NOMO-1 treated with dmso at 0.1 percent for 144 hours (cell line): ENCODE measurements around the gene LRRC37A2.
"Not testable (repeated sequence)": the region's sequence is repeated elsewhere in the genome, so short reads cannot be mapped to it uniquely, and the experiment has no call there.

Experiments
- DNase-seq: peaks from one replicate; lab custom pipeline; 2025; ENCODE audit not compliant: unreplicated experiment; lab: John Stamatoyannopoulos, UW

The LRRC37A2 gene

GRCh38 chr17:46512168-46512567, at the start of gene LRRC37A2:
LRRC37A2 (plus strand) TSS chr17:46512468; CDS start chr17:46512713, 245 bp downstream.
- not testable (repeated sequence) for DNase-seq

- DNase-seq = not testable (repeated sequence)
Observed at GRCh38 chr17:46467618-46468017, 44.6 kb upstream of the LRRC37A2 start.

GRCh38 chr17:46474489-46474888, 37.8 kb upstream of the LRRC37A2 start:
- DNase-seq = not testable (repeated sequence)

GRCh38 chr17:46475583-46475982, 36.7 kb upstream of the LRRC37A2 start:
- DNase-seq = not testable (repeated sequence)

- DNase-seq = not testable (repeated sequence)
Observed at GRCh38 chr17:46478823-46479222, 33.4 kb upstream of the LRRC37A2 start.

GRCh38 chr17:46481310-46481709, 31.0 kb upstream of the LRRC37A2 start:
- DNase-seq = not testable (repeated sequence)

- DNase-seq = not testable (repeated sequence)
Observed at GRCh38 chr17:46492021-46492420, 20.2 kb upstream of the LRRC37A2 start.

- not testable (repeated sequence) for DNase-seq
Observed at GRCh38 chr17:46499437-46500139, 12.7 kb upstream of the LRRC37A2 start.

GRCh38 chr17:46505896-46506295, 6.4 kb upstream of the LRRC37A2 start:
- DNase-seq = not testable (repeated sequence)

GRCh38 chr17:46534716-46535115, 22.4 kb downstream of the LRRC37A2 start:
- not testable (repeated sequence) for DNase-seq

GRCh38 chr17:46548607-46549006, 36.3 kb downstream of the LRRC37A2 start:
- DNase-seq = not testable (repeated sequence)

GRCh38 chr17:46559155-46559554, 46.9 kb downstream of the LRRC37A2 start:
- DNase-seq = not testable (repeated sequence)

GRCh38 chr17:46560048-46560447, 47.8 kb downstream of the LRRC37A2 start:
- DNase-seq = not testable (repeated sequence)

GRCh38 chr17:46566284-46566683, 54.0 kb downstream of the LRRC37A2 start:
- DNase-seq = not testable (repeated sequence)

GRCh38 chr17:46566980-46567379, 54.7 kb downstream of the LRRC37A2 start:
- DNase-seq = not testable (repeated sequence)

GRCh38 chr17:46571796-46572195, 59.5 kb downstream of the LRRC37A2 start:
- DNase-seq = not testable (repeated sequence)

- not testable (repeated sequence) for DNase-seq
Observed at GRCh38 chr17:46579083-46580075, 67.1 kb downstream of the LRRC37A2 start, which contains the start of gene ARL17A. ARL17A (minus strand) TSS chr17:46579691; CDS start chr17:46576322, 3,369 bp downstream.

GRCh38 chr17:46580082-46580481, 67.8 kb downstream of the LRRC37A2 start:
- not testable (repeated sequence) for DNase-seq

GRCh38 chr17:46585444-46585843, 73.2 kb downstream of the LRRC37A2 start:
- not testable (repeated sequence) for DNase-seq

- DNase-seq = not testable (repeated sequence)
Observed at GRCh38 chr17:46590157-46591146, 78.2 kb downstream of the LRRC37A2 start, which contains the start of gene NSF. NSF (plus strand) TSS chr17:46590669; CDS start chr17:46590776, 107 bp downstream.
